Fibroblast of lung (primary cell): ENCODE measurements around the gene ESPN.

ENCODE experiments used
- CTCF ChIP-seq, 2 donors: IDR thresholded peaks in 1 of 2; conservative IDR thresholded peaks in 1 of 2; 1 replicate in 1 of 2; 2 replicates in 1 of 2; pipeline ENCODE4 v1.5.1; 2011 to 2012; ENCODE audit warnings: low read length in 2 of 2, control low read depth in 1 of 2, inconsistent platforms in 1 of 2, low read depth in 1 of 2, mild to moderate bottlenecking in 1 of 2
- EZH2 ChIP-seq: IDR thresholded peaks from 2 replicates; pipeline ENCODE4 v1.5.1; 2012; ENCODE audit warnings: low read length, control low read depth, mild to moderate bottlenecking; ENCODE audit errors: missing control alignments

DNA sequence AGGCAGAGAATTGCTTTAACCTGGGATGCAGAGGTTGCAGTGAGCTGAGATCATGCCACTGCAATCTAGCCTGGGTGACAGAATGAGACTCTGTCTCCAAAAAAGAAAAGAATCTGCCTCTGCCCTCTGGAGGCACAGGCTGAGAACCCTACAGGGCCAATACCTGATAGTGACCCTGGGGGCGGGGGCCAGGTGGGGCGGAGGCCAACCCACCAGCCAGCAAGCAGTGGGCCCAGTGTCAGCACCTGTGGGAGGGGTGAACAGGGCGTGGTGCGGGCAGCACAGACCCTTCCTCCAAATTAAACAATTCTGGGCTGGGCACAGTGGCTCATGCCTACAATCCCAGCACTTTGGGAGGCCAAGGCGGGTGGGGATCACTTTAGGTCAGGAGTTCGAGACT, 85.9 kb downstream of the ESPN start:
- TF ChIP-seq CTCF (conservative IDR thresholded peaks at IDR 0.05 in 1 of 2, IDR thresholded peaks at IDR 0.05 in 1 of 2; ENCODE audit: low read depth in 1 of 2, low read length in 2 of 2) (no peak), EZH2 (no peak)
